NCI-H82 treated with DMSO at 0.1 percent for 48 hours (cell line): ENCODE data around the gene GALNT17.
"Not testable (repeated sequence)": the region's sequence is repeated elsewhere in the genome, so short reads cannot be mapped to it uniquely, and the experiment has no call there.

ENCODE experiments used
- DNase-seq: peaks from one replicate; lab custom pipeline; 2025; ENCODE audit not compliant: unreplicated experiment; lab: John Stamatoyannopoulos, UW

GALNT17 gene

DNA sequence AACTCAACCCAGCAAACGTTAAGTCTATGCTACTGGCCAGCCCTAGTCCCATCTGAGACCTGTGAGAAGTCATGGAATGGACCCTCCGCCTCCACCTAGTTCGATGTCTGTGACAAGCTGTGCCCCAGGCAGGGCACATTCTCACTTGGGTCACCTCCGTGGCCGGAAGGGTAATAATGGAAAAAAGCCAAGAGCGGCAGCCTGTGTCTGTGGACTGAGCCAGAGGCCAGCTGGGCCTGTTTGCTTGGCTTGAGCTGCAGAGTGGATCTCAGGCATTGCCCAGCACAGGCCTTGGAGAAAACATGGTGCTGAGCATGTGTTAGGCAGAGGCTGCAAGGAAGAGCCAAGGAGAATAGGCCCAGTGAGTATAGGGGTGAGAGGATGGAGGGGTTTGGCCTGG, 97.8 kb downstream of the GALNT17 start:
- no peak for DNase-seq

DNA sequence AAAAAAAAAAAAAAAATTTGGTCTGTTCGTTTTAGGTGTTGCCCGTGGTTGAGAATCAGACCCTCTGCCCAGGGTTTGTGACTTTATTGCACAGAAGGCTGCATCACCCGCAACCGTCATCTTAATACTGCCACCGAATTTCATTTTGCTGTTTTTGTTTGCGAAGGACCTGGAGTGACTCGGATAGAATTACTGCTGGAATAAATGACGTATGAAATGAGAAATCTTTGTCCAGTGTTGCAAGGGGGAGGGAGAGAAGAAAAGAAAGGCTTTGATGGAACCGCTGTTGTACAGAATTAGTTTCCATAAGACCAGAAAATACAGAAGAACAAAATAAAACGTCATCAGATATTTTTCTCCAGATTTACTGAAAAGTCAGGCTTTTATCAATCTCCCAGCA, 103.3 kb downstream of the GALNT17 start:
- DNase-seq, result no peak

DNA sequence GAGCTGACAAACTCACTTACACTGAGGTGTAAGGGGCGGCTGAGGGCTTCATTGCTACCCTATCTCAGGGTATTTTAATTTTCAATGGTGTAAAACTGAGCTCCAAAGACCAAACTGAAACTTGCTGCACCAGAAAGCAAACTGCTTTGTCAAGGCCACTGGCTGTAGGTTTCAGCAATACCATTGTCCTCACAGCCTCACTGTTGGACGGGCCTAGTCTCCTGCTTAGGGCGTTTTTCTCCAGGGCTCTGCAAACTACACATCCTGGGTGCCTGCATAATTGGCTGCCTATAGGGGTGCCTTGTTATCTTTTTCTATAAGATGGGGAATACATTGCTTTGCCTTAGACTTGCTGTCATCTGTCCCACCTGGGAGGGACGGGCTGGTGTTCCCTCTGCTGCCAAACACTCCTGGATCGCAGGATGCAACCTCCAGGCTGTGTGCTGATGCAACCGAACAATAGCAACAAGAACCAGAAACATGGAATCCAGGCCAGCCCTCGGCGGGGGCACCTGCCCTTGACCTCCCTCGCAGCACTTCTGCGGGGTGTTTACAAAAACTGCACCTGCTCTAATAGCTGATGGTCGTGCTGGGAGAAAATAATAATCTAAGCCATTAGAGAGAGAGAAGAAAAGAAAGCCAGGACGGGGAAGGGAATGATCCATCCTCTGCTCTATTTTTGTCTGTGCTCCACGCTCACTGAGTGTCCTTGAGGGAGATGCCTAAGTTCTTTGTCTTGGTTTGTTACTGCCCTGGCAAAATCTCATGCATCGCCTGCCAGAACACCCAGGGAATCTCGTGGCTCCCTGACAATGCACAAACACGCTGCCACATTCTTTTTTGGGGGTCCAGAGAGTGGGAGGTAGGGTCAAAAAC, 104.5 kb downstream of the GALNT17 start:
- no peak for DNase-seq

DNA sequence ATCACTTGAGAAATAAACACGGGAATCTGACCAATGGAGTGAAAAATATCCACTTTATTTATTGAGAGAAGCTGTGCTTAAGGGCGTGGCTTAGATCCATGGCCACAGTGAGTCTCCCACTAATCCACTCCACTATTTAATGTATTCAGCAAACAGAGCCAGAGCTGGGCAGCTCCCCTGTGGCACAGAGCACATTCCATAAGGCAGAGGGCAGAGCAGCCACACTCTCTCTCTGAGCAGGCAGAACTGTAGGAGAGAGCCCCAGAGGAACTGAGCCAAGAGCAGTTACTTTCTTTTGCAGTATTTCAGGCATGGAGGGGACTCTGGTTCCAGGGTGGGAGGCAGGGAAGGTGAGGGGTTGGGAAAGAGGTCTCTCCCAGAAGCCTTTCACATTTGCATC, 106.0 kb downstream of the GALNT17 start:
- DNase-seq, result no peak

DNA sequence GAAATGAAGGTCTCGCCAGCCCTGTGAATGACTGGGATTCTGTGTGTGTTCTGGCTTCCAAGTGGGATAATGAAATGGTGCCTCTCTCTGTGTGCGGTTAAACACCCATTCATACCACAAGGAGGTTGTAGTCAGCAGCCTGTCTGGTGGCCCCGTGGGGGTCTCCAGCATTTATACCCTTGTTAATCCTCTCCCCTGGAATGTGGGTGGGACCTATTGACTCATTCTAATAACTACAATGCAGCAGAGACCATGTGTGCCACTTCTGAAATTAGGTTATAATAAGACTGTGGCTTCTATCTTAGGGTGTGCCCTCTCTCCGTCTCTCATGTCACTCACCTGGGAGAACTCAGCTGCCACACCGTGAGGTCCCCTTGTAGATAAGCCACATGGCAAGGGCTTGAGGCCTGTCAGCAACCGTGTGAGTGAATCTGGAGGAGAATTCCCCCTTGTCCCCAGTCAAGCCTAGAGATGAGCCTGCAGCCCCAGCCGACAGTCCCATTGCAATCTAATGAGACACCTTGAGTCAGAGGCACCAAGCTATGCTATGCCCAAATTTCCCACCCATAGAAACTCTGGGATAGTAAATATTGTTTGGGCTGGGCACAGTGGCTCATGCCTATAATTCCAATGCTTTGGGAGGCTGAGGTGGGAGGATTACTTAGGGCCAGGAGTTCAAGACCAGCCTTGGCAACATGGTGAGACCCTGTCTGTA, 106.8 kb downstream of the GALNT17 start:
- DNase-seq, result no peak

DNA sequence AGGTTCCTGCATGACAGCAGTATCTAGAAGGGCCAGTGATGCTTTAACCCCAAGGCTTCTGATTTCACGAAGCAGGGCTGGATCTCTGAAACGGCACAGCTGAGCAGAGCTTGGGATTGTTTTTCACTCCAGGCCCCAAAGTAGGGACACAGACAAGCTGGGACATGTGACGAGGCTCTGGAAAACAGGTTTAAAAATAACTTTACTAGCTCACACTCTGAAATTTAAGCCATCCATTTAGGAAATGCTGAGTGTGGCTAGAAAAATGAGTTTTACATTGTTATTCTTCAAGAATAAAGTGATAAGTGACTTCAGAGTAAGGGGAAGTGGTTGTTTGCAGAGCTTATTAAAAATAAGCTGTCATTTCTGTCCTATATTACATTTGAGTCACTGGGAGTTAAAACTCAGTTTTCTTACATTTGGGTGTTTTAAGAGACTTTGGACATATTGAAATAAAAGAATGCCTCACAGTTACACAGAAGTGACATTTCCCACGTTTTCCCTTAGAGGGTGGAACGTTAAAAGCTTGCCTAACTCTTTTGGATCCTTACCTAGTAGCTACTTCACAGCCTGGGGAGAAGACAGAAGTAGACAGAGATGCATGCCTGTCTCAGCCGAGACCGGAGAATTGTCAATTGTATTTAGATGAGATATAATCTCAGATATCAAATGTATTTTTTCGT, 107.8 kb downstream of the GALNT17 start:
- no peak for DNase-seq

DNA sequence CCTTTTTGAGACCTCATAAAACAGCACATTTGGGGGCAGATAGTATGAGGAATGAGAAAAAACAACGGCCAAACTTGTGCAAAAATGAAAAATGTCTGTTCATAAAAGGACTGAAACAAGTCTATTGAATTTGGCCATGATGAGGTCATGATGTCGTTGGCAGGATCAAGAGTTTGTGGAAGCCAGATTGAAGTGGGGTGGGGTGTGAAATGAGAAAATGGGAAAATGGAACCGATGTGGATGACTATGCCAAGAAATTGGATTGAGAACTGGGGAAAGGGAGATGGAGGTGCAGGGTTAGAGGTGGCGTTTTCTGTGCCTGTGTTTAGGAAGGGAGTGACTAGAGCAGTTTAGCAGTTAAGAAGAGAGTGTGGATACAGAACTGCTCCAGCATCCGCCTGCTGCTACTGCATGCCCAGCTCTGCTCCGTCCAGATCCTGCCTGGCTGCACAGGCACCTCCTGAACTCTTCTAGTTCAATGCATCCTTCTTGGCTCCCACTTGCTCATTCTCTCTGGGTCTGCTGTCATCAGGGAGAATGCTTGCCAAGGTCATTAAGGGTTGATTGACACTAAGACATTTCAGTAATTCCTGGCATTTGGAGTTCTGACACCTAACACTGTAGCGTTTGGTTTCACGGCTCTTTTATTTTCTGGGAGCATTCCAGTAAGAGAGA, 111.9 kb downstream of the GALNT17 start:
- DNase-seq, result no peak

DNA sequence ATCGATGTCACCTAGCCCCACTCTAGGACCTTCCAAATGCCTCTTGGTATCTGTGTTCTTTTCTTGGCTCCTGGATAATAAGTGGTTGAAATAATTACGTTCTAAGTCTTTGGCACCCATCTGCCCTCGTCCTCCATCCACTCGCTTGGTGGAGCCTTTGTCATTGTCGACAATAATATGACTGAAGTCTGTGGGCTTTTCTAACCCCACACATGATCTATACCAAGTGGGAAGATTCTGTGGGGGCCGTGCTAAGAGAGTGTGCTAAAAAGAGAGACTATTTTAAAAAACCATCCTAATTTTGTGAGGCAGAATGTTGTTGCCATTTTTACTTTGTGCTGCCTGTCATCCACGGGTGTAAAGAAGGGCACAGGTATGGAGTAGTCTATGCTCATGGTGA, 113.1 kb downstream of the GALNT17 start:
- no peak for DNase-seq

DNA sequence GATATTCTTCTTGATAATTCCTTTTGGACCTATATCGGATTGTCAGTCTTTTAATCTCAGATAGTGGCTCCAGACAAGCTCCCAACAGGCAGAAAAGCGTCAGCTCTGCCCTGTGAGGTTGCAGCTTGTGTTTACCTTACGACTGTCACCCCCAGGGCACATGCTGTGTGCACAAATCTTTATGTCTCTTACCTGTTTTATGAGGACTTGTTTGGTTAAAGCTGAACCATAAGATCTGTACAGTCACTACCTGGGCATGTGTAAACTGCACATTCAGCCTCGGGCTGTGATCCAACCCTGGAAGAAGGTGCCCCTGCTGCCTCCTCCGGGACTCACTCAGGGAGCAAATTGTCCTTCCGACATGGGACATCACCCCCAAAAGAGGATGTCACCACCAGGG, 119.8 kb downstream of the GALNT17 start:
- DNase-seq, result no peak

DNA sequence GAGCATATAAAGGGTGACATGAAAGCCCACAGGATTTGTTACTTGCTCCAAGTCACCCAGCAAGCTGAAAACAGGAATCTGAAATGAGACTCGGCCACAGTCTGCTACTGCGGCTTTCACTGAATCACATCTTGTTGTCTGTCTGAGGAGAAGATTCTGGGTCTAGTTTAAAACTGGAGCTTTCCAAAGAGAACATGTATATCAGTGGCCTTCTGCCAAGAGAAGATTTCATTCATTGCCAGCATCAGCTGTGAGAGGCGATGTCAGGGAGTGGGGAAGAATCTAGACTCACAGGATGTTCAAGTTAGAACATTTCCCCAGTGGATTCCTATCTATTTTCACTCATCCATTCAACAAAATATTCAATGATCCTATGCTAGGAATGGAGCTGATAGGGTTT, 122.8 kb downstream of the GALNT17 start:
- DNase-seq, result no peak

DNA sequence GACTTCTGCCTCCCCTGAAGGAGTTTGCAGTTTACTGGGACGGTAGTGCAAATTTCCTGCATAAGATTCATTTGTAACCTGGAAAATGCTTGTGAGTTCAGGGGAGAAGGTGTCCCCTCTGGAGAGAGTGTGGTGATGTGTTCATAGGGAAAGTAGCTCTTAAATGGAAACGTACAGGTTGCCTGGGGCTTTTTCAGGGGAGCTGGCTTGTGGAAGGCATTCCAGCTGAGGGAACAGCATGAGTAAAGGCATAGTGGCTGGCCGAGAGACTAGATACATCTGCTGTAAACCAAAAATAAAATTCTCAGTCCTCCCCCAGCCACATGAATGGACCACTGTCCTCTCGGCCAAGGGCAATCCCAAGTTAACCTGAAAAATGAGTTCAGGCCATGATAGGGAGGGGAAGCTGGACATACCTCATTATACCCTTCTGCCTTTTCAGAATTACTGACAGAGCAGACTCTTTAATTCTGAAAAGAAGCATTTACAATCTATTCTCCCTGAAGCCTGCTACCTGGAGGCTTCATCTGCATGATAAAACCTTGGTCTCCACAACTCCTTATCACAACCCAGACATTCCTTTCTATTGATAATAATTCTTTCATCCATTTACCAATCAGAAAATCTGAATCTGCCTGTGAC, 123.7 kb downstream of the GALNT17 start:
- no peak for DNase-seq

DNA sequence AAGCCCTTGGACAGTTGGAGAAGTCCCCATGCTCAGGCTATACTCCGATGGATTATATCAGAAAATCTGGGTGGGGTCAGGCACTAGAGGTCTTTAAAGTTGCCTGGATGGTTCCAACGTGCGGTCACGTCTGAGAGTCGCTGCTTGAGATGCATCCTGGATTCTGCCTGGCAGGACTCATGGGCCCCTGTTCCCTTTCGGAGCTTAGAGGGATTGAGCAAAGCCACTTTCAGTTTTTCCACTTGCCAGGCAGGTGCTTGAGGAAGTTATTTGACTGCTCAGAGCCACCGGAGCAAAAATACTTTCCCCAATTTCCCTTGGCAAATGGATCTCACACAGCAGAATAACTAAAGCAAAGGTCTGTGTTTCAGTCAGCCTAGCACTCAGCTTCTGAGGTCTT, 129.1 kb downstream of the GALNT17 start:
- no peak for DNase-seq

DNA sequence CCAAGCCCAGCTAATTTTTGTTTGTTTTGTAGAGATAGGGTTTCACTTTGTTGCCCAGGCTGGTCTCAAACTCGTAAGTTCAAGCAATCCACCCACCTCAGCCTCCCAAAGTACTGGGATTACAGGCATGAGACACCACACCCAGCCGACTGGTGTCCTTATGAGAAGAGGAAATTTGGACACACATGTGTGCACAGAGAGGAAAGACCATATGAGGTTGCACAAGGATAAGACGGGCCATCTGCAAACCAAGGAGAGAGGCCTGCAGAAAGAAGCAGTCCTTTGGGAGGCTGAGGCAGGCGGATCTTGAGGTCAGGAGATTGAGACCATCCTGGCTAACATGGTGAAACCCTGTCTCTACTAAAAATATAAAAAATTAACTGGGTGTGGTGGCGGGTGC, 130.9 kb downstream of the GALNT17 start:
- not testable (repeated sequence) for DNase-seq

DNA sequence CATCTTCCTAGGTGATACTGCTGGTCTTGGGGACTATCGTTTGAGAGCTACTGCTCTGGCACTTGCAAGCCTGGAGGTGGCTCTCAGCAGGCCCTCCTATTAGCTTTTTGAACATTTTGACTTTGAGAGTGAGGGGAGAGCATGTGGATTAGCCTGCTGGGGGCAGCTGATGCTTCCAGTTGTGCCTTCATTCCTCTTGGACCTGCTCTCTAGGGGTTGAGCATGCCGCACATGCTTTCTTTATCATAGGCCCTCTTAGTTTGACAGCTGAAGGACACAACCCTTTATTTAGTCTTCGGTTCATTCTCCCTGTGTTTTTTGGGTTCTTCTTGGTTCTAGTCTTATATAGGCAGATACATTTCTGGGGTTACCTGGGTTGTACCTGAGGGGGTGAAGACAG, 132.1 kb downstream of the GALNT17 start:
- no peak for DNase-seq

DNA sequence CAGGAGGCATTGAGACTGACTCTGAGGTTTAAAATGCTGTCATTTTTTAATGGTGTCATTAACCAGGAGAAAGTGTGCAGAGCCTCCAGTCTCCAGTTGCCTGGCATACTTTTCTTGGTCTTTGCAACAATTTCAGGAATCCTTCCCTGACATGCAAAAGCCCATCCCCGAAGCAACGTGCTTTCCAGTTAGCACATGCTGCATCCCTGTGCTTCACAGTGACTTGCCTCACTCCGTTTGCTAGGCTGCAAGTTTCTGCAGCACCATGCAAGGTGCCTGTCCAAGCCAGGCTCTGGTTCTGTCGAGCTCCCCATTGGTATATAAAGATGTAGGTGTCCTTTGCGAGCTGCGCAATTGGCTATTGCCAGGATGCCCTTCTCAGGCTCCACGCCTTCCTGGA, 135.0 kb downstream of the GALNT17 start:
- DNase-seq, result no peak

DNA sequence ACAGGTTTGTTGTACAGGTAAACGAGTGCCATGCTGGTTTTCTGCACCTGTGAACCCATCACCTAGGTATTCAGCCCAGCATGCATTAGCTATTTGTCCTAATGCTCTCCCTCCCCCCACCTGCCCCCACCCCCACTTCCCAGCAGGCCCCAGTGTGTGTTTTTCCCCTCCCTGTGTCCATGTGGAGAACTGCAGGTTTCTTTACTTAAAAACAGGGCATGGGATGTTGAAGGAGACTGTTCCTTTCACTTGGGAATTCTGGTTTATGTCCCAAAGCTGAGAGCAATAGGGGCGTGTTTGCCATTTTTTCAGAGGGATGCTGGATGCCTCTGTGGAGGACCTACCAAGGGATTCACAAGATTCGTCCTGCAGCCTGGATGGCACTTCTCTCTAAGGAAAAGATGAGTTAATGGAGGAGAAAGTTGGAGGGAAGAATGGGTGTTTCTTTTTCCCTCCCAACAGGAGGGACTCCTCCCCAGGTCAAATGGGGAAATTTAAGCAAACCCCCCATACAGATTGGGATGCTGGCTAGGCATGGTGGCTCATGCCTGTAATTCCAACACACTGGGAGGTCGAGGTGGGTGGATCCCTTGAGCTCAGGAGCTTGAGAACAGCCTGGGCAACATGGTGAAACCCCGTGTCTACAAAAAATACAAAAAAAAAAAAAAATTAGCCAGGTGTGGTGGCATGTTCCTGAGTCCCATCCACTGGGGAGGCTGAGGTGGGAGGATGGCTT, 136.0 kb downstream of the GALNT17 start:
- DNase-seq, result no peak

DNA sequence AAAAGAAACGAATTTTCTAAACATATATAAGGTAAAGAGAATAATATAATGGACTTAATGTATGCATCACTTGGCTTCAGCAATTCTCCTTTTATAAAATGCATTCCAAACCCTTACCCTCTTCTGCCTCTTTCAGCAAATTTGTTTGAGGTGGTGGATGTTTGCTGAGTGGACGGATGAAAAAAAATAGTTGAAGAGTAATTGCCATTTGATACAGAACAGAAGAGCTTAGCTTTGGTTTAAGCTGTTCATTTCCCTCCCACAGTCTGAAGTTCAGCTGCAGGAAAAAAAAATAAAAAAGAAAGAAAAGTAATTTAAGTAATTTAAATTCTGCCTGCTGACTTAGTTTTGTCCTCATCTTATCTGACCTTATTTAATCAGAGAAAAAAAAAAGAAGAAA, 138.6 kb downstream of the GALNT17 start:
- no peak for DNase-seq

DNA sequence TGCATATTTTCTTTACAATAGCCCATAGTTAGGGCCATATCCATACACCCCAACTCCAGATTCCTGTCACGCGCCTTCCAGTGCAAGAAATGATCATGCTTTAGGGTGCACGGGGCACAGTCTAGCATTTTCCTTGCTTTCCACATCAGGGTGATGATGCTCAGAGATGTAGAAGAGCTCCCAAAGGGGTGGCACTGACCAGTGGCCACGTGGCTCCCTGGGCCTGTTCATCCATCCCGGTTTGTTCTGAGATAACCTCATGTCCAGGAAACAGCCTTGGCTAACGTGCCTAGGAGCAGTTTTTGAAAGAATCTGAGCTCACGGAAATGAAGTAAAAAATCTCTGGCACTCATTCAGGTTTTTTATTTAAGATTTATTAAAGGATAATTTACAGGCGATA, 139.3 kb downstream of the GALNT17 start:
- DNase-seq, result no peak

DNA sequence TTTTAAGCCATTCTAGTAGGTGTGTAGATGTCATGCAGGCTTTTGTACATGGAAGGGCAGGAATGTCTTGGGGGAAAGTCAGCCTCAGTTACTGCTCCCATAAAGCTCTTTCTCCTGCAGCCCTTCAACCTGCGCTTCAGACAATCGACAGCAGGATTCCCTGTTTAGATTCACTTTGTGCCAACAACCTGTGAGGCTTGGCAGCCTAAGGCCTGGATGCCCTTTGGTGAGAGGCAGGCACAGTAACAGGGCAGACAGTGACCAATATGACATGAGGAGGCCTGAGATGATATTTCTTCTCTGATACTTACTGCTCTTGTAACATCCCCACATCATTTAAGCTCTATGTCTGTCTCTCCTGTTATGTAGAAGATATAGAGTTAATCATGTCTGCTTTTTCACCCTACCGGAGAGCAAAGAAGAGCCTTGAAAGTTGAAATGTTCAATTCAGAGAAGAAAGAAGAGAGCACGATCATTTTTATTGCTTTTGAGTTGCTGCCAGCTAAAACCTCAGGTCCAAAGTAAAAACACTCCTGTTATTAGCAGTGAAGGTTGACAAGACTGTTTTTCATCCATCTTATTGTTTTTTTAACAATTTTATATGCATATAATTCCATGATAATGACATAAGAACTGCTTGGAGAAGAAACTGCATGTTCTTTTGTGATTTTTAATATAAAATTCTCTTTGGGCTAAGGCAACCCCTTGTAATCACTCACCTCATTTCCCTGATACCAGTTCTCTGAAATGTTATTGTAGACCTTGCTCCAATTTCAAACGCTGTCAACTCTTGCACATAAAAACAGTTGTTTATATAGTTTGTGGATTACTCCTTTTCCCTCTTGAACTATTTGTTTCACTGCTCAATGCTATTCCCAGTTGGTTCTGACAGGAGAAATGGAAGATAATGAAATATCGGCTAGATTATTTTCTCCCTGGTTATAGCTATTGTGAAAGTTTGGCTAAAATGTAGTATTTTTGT, 140.9 kb downstream of the GALNT17 start:
- no peak for DNase-seq
